GM23338 (cell line): ENCODE measurements around the gene ETFRF1. TPM values are rescaled to one million over a fixed set of nuclear protein-coding genes. Genes with fewer than 3 reads are reported as not detected.

Experiments used
- ATAC-seq: fragments of 200-7000 bp; cut with Tn5 transposase; 3 replicates; pipeline ENCODE4 v1.9.1; 2020
- DNase-seq: peaks from one replicate; pipeline ENCODE4 v3.0.0-alpha.2; 2015; ENCODE audit warnings: low spot score
- H2AFZ ChIP-seq: fragments of 200-600 bp; sonication (generic); 2 replicates; pipeline ENCODE4 v1.8.0; 2016; ENCODE audit warnings: antibody characterized with exemption, mild to moderate bottlenecking, moderate library complexity
- H3F3A ChIP-seq: fragments of 200-600 bp; sonication (generic); replicated peaks from 2 replicates; pipeline ENCODE4 v1.8.0; 2017; ENCODE audit warnings: antibody characterized with exemption, mixed run types, low read depth
- H3K27ac ChIP-seq: fragments of 200-600 bp; sonication (generic); 2 replicates; pipeline ENCODE4 v1.6.1; 2016; ENCODE audit warnings: low read depth
- H3K27me3 ChIP-seq: fragments of 200-600 bp; sonication (generic); 2 replicates; pipeline ENCODE4 v1.8.0; 2016; ENCODE audit warnings: mild to moderate bottlenecking, mixed run types, moderate library complexity; ENCODE audit not compliant: insufficient read depth
- H3K36me3 ChIP-seq: fragments of 200-600 bp; sonication (generic); 2 replicates; pipeline ENCODE4 v1.8.0; 2016; ENCODE audit warnings: mild to moderate bottlenecking; ENCODE audit not compliant: insufficient read depth
- H3K4me1 ChIP-seq: fragments of 200-600 bp; sonication (generic); 2 replicates; pipeline ENCODE4 v1.8.0; 2016; ENCODE audit warnings: mild to moderate bottlenecking, moderate library complexity; ENCODE audit not compliant: insufficient read depth
- H3K4me2 ChIP-seq: fragments of 200-600 bp; sonication (generic); 2 replicates; pipeline ENCODE4 v1.7.1; 2017; ENCODE audit warnings: mixed run types
- H3K4me3 ChIP-seq: fragments of 200-600 bp; sonication (generic); 2 replicates; pipeline ENCODE4 v1.6.1; 2016; ENCODE audit warnings: mixed run types
- H3K79me2 ChIP-seq: fragments of 200-600 bp; sonication (generic); replicated peaks from 2 replicates; pipeline ENCODE4 v1.8.0; 2017; ENCODE audit warnings: mild to moderate bottlenecking; ENCODE audit not compliant: insufficient read depth
- H3K9me2 ChIP-seq: fragments of 200-600 bp; sonication (generic); 2 replicates; pipeline ENCODE4 v1.8.0; 2017; ENCODE audit not compliant: insufficient read depth
- H4K20me1 ChIP-seq: fragments of 200-600 bp; sonication (generic); replicated peaks from 2 replicates; pipeline ENCODE4 v1.8.0; 2017; ENCODE audit warnings: mild to moderate bottlenecking; ENCODE audit not compliant: insufficient read depth
- H3K27ac Mint-ChIP-seq: 2 replicates; pipeline ENCODE4 v1.8.0; 2020; ENCODE audit warnings: inconsistent platforms, mild to moderate bottlenecking, moderate library complexity, mixed read lengths
- H3K27me3 Mint-ChIP-seq: 3 replicates; pipeline ENCODE4 v1.8.0; 2022; ENCODE audit warnings: low read depth, mild to moderate bottlenecking, moderate library complexity, mixed read lengths, inconsistent platforms; ENCODE audit not compliant: insufficient read depth, poor library complexity
- H3K36me3 Mint-ChIP-seq: 3 replicates; pipeline ENCODE4 v1.8.0; 2021; ENCODE audit warnings: low read depth, mild to moderate bottlenecking, inconsistent platforms, moderate library complexity, mixed read lengths
- H3K4me1 Mint-ChIP-seq: 3 replicates; pipeline ENCODE4 v1.8.0; 2020; ENCODE audit warnings: mild to moderate bottlenecking, inconsistent platforms, mixed read lengths
- H3K4me3 Mint-ChIP-seq: 3 replicates; pipeline ENCODE4 v1.8.0; 2021; ENCODE audit warnings: moderate library complexity, mild to moderate bottlenecking, inconsistent platforms, mixed read lengths
- H3K9me3 Mint-ChIP-seq: 3 replicates; pipeline ENCODE4 v1.8.0; 2020; ENCODE audit warnings: moderate library complexity, mild to moderate bottlenecking, inconsistent platforms, mixed read lengths
- CREB1 ChIP-seq: fragments of 250-450 bp; sonication (Bioruptor Pico); IDR thresholded peaks from 2 replicates; pipeline ENCODE4 v1.5.0; 2020; ENCODE audit warnings: low read depth, mild to moderate bottlenecking, moderate library complexity
- CTCF ChIP-seq, 2 experiments: fragments of 200-600 bp in 1 of 2; sonication (generic) in 1 of 2; conservative IDR thresholded peaks; 2 replicates each; pipeline versions ENCODE4 v1.5.1 to v1.6.1; 2016 to 2017; ENCODE audit warnings: antibody characterized with exemption in 2 of 2, low read depth in 2 of 2, mild to moderate bottlenecking in 2 of 2, moderate library complexity in 1 of 2
- ETS1 ChIP-seq: IDR thresholded peaks from 2 replicates; pipeline ENCODE4 v1.6.1; 2016; ENCODE audit warnings: antibody characterized with exemption
- EZH2 ChIP-seq: fragments of 200-600 bp; sonication (generic); IDR thresholded peaks from one replicate; pipeline ENCODE4 v1.8.0; 2017; ENCODE audit warnings: antibody characterized with exemption, mild to moderate bottlenecking, low read depth; ENCODE audit not compliant: unreplicated experiment
- EZH2phosphoT487 ChIP-seq: fragments of 200-600 bp; sonication (generic); IDR thresholded peaks from one replicate; pipeline ENCODE4 v1.8.1; 2018; ENCODE audit warnings: antibody characterized with exemption; ENCODE audit not compliant: unreplicated experiment
- JUNB ChIP-seq: IDR thresholded peaks from one replicate; pipeline ENCODE4 v1.6.1; 2016; ENCODE audit warnings: antibody characterized with exemption; ENCODE audit not compliant: unreplicated experiment
- NANOG ChIP-seq: IDR thresholded peaks from 2 replicates; pipeline ENCODE4 v1.6.1; 2016; ENCODE audit warnings: antibody characterized with exemption, borderline replicate concordance
- POLR2AphosphoS5 ChIP-seq: IDR thresholded peaks from 2 replicates; pipeline ENCODE4 v1.6.1; 2016; ENCODE audit warnings: antibody characterized with exemption, low read depth
- STAT1 ChIP-seq: IDR thresholded peaks from one replicate; pipeline ENCODE4 v1.6.1; 2016; ENCODE audit warnings: antibody characterized with exemption; ENCODE audit not compliant: unreplicated experiment
- ZNF114 ChIP-seq: fragments of 250-450 bp; sonication (Bioruptor Pico); IDR thresholded peaks from 2 replicates; pipeline ENCODE4 v1.5.0; 2020; ENCODE audit warnings: mild to moderate bottlenecking, moderate library complexity
- ZNF331 ChIP-seq: fragments of 250-450 bp; sonication (Bioruptor Pico); IDR thresholded peaks from 2 replicates; pipeline ENCODE4 v1.5.0; 2020; ENCODE audit warnings: low read depth, mild to moderate bottlenecking, moderate library complexity
- polyA plus RNA-seq: library from polyadenylated mRNA; unstranded; fragments of >200 nt; fragmentation: Nextera tagmentation; extraction: Ambion mirVana; gene quantifications from 2 replicates; pipeline ENCODE4 v1.2.1, GENCODE V29; 2016
- total RNA-seq: library from RNA; depleted of rRNA; stranded (reverse); fragments of >200 nt; shearing (Covaris generic); gene quantifications from 2 replicates; pipeline ENCODE4 v1.2.3, GENCODE V29; 2014
- TF ChIP-seq, protein P1 (sequence below): IDR thresholded peaks from one replicate; pipeline ENCODE4 v1.6.1; 2018; ENCODE audit warnings: antibody characterized with exemption; ENCODE audit not compliant: unreplicated experiment

Gene ETFRF1
- total and polyA plus RNA-seq, 2 experiments from 2014 or later = 8.1 to 14.2 TPM

GRCh38 chr12:25252946-25253345 lies 57.9 kb downstream of the ETFRF1 start:
- no peaks in the 10 kb centered on the region for H3K9me3 Mint-ChIP-seq
- H3K79me2 ChIP-seq = peaks cover 23% of the 10 kb centered on the region
- H3K4me3 ChIP-seq = no peak overlapping the region
- H3K36me3 ChIP-seq = no peaks in the 10 kb centered on the region
- H3K36me3 Mint-ChIP-seq = no peaks in the 10 kb centered on the region; the same call in 2 of the 3 replicates
- TF ChIP-seq CREB1 (CRISPR knock-in tag) = no peak
- H3K27ac Mint-ChIP-seq = no peak overlapping the region
- H3K27me3 ChIP-seq = peaks cover 13% of the 10 kb centered on the region; the same call in 1 of the 2 replicates
- H3K27ac ChIP-seq = no peak overlapping the region
- peaks cover 4% of the 10 kb centered on the region for H3K27me3 Mint-ChIP-seq
- H3K4me2 ChIP-seq = no peak overlapping the region
- H2AFZ ChIP-seq = no peak overlapping the region
- H3K9me2 ChIP-seq = no peaks in the 10 kb centered on the region
- no peak overlapping the region for H3K4me3 Mint-ChIP-seq
- H3K4me1 Mint-ChIP-seq = peaks cover 39% of the 10 kb centered on the region
- ATAC-seq = no peak
- peaks cover 22% of the 10 kb centered on the region for H3K4me1 ChIP-seq
- peaks cover 17% of the 10 kb centered on the region for H4K20me1 ChIP-seq
- no peak for DNase-seq
- H3F3A ChIP-seq = no peaks in the 10 kb centered on the region

GRCh38 chr12:25253371-25254068 lies 58.5 kb downstream of the ETFRF1 start:
- peaks cover 38% of the 10 kb centered on the region for H3K4me1 Mint-ChIP-seq
- Histone ChIP-seq H3K27me3 (peaks cover 13% of the 10 kb centered on the region; the same call in 1 of the 2 replicates), H3K4me1 (peaks cover 22% of the 10 kb centered on the region), H3K27ac (no peak overlapping the region), H3K79me2 (peaks cover 17% of the 10 kb centered on the region), H3K9me2 (no peaks in the 10 kb centered on the region), H3K36me3 (no peaks in the 10 kb centered on the region), H2AFZ (no peak overlapping the region), H4K20me1 (peaks cover 11% of the 10 kb centered on the region), H3K4me3 (no peak overlapping the region), H3K4me2 (no peak overlapping the region), H3F3A (no peaks in the 10 kb centered on the region)
- DNase-seq (no peak), ATAC-seq (no peak)
- no peak overlapping the region for H3K4me3 Mint-ChIP-seq
- H3K27ac Mint-ChIP-seq = no peak overlapping the region
- H3K27me3 Mint-ChIP-seq = peaks cover 4% of the 10 kb centered on the region
- no peaks in the 10 kb centered on the region for H3K36me3 Mint-ChIP-seq
- no peaks in the 10 kb centered on the region for H3K9me3 Mint-ChIP-seq
- TF ChIP-seq STAT1 = no peak
- TF ChIP-seq EZH2 = no peak
- TF ChIP-seq CTCF (conservative IDR thresholded peaks at IDR 0.05; ENCODE audit: low read depth in 2 of 2) = no peak
- no peak for TF ChIP-seq ZNF114 (CRISPR knock-in tag)
- TF ChIP-seq, protein P1, sequence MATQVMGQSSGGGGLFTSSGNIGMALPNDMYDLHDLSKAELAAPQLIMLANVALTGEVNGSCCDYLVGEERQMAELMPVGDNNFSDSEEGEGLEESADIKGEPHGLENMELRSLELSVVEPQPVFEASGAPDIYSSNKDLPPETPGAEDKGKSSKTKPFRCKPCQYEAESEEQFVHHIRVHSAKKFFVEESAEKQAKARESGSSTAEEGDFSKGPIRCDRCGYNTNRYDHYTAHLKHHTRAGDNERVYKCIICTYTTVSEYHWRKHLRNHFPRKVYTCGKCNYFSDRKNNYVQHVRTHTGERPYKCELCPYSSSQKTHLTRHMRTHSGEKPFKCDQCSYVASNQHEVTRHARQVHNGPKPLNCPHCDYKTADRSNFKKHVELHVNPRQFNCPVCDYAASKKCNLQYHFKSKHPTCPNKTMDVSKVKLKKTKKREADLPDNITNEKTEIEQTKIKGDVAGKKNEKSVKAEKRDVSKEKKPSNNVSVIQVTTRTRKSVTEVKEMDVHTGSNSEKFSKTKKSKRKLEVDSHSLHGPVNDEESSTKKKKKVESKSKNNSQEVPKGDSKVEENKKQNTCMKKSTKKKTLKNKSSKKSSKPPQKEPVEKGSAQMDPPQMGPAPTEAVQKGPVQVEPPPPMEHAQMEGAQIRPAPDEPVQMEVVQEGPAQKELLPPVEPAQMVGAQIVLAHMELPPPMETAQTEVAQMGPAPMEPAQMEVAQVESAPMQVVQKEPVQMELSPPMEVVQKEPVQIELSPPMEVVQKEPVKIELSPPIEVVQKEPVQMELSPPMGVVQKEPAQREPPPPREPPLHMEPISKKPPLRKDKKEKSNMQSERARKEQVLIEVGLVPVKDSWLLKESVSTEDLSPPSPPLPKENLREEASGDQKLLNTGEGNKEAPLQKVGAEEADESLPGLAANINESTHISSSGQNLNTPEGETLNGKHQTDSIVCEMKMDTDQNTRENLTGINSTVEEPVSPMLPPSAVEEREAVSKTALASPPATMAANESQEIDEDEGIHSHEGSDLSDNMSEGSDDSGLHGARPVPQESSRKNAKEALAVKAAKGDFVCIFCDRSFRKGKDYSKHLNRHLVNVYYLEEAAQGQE = no peak
- no peak for TF ChIP-seq ETS1
- no peak for TF ChIP-seq CREB1 (CRISPR knock-in tag)
- no peak for TF ChIP-seq EZH2phosphoT487
- TF ChIP-seq NANOG = no peak
- no peak for TF ChIP-seq ZNF331 (CRISPR knock-in tag)
- no peak for TF ChIP-seq POLR2AphosphoS5
- TF ChIP-seq JUNB = no peak
